MCF 10A (cell line): ENCODE measurements around the gene DHX35. TPM values are rescaled to one million over a fixed set of nuclear protein-coding genes. Genes with fewer than 3 reads are reported as not detected.
A peak's percentile ranks its signal among the peaks of the same experiment; 100 is the strongest.

Experiments used
- BruUV-seq: library from RNA; stranded (reverse); fragments of 400-500 nt; replicated peaks from 2 replicates; lab custom pipeline; 2021; lab: Mats Ljungman, UMichigan
- CTCF ChIA-PET: fragments of 300-600 bp; sonication (Branson Sonifier 250); formaldehyde crosslinking; extraction: SDS; loops from one replicate; lab custom pipeline; 2021; ENCODE audit warnings: antibody characterized with exemption, inconsistent platforms; lab: Yijun Ruan, JAX
- POLR2A ChIA-PET: fragments of 300-600, 350-650 bp; sonication (Branson Sonifier 250); formaldehyde crosslinking; extraction: SDS; loops from one replicate; lab custom pipeline; 2020; ENCODE audit warnings: antibody characterized with exemption, inconsistent platforms; lab: Yijun Ruan, JAX
- DNase-seq: peaks from one replicate; pipeline ENCODE4 v3.0.0-alpha.2; 2018; ENCODE audit not compliant: unreplicated experiment
- H3K27ac Mint-ChIP-seq: one replicate; pipeline ENCODE4 v1.8.0; 2022; ENCODE audit warnings: mild to moderate bottlenecking, low read depth, mixed read lengths; ENCODE audit not compliant: unreplicated experiment
- H3K27me3 Mint-ChIP-seq: one replicate; pipeline ENCODE4 v1.8.0; 2022; ENCODE audit warnings: mixed read lengths; ENCODE audit not compliant: insufficient read depth, unreplicated experiment
- H3K36me3 Mint-ChIP-seq: one replicate; pipeline ENCODE4 v1.8.0; 2022; ENCODE audit warnings: mild to moderate bottlenecking, moderate library complexity, mixed read lengths; ENCODE audit not compliant: insufficient read depth, unreplicated experiment
- H3K4me1 Mint-ChIP-seq: one replicate; pipeline ENCODE4 v1.8.0; 2022; ENCODE audit warnings: mixed read lengths; ENCODE audit not compliant: insufficient read depth, unreplicated experiment
- H3K4me3 Mint-ChIP-seq: one replicate; pipeline ENCODE4 v1.8.0; 2022; ENCODE audit warnings: mild to moderate bottlenecking, moderate library complexity, mixed read lengths; ENCODE audit not compliant: unreplicated experiment
- H3K9me3 Mint-ChIP-seq: one replicate; pipeline ENCODE4 v1.8.0; 2022; ENCODE audit warnings: mixed read lengths; ENCODE audit not compliant: unreplicated experiment
- intact Hi-C: fragments of 100-400 bp; cut with micrococcal nuclease; formaldehyde crosslinking; loops from 2 replicates; pipeline ENCODE4 v1.14.1; 2022
- total RNA-seq: library from RNA; stranded (reverse); gene quantifications from 2 replicates; pipeline ENCODE4 v1.2.3, GENCODE V29; 2022
- TF ChIP-seq, protein P1 (sequence below): fragments of 200-600 bp; IDR thresholded peaks from one replicate; pipeline ENCODE4 v1.8.0; 2022; ENCODE audit warnings: antibody characterized with exemption, mild to moderate bottlenecking; ENCODE audit not compliant: unreplicated experiment

Gene DHX35
- total RNA-seq, 1 experiment from 2014 or later, result 7.8 TPM

DNA sequence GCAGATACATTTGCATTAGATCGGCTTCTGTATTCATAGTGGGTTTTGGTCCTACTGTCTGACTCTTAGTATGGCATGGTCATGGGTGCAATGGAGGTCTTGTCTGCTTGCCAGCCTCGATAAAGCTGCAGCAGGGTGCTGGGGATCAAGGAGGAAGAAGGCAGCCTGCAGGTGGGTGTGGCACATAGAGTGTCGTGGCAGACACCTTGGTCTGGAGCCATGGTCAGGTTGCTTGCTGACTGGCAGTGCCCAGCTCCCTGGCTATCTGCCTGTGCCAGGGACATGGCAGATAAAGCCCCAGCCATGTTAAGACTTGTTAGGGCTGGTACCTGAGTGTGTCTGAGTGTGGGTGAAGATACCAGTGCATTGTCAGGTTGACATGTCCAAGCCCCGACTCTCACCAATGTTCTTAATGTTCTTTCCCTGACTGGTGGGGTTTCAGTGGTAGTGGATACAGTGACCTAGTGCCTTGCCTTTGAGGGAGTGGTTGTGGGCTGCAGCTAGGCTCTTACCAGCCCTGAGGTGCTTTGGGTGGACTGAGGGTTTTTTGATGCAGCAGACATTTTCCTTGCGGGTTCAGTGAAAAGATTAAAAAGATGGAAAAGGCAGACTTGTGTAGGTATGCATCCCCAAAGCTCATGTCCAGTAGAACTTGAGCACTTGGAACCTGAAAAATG, 34.1 kb upstream of the DHX35 start:
- TF ChIP-seq, protein P1, sequence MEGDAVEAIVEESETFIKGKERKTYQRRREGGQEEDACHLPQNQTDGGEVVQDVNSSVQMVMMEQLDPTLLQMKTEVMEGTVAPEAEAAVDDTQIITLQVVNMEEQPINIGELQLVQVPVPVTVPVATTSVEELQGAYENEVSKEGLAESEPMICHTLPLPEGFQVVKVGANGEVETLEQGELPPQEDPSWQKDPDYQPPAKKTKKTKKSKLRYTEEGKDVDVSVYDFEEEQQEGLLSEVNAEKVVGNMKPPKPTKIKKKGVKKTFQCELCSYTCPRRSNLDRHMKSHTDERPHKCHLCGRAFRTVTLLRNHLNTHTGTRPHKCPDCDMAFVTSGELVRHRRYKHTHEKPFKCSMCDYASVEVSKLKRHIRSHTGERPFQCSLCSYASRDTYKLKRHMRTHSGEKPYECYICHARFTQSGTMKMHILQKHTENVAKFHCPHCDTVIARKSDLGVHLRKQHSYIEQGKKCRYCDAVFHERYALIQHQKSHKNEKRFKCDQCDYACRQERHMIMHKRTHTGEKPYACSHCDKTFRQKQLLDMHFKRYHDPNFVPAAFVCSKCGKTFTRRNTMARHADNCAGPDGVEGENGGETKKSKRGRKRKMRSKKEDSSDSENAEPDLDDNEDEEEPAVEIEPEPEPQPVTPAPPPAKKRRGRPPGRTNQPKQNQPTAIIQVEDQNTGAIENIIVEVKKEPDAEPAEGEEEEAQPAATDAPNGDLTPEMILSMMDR, result no peak
- peaks cover 27% of the 10 kb centered on the region for H3K4me1 Mint-ChIP-seq
- ChIA-PET POLR2A (interaction anchor here (0.6 to 6.9 kb wide), 10 partner anchors 8 to 179 kb away, joined by 3 to 88 read pairs (median 4); partner anchors contain the start of genes ACTR5 and DHX35), CTCF (interaction anchor here (0.6 to 15.2 kb wide), 14 partner anchors 10 to 1731 kb away, joined by 3 to 132 read pairs (median 4); partner anchors contain the start of genes DHX35 and RALGAPB)
- no peaks in the 10 kb centered on the region for H3K27me3 Mint-ChIP-seq
- peak; percentile 68 for DNase-seq
- peak overlapping the region; percentile 4 for H3K27ac Mint-ChIP-seq
- no TSS peak for BruUV-seq
- H3K36me3 Mint-ChIP-seq, result no peaks in the 10 kb centered on the region
- no peaks in the 10 kb centered on the region for H3K9me3 Mint-ChIP-seq
- H3K4me3 Mint-ChIP-seq, result peak overlapping the region; percentile 77
- intact Hi-C loops, result loop anchor here (2.0 kb wide), 1 partner anchor 35 kb away; the partner anchor contains the start of gene DHX35

GRCh38 chr20:38930242-38930569, 31.9 kb upstream of the DHX35 start:
- Mint-ChIP-seq H3K4me3 (no peak overlapping the region), H3K4me1 (peaks cover 30% of the 10 kb centered on the region), H3K27ac (no peak overlapping the region), H3K9me3 (no peaks in the 10 kb centered on the region), H3K36me3 (no peaks in the 10 kb centered on the region), H3K27me3 (no peaks in the 10 kb centered on the region)
- ChIA-PET POLR2A (interaction anchor here (0.6 to 6.9 kb wide), 4 partner anchors 9 to 181 kb away, joined by 3 to 88 read pairs (median 4); partner anchors contain the start of genes ACTR5 and DHX35), CTCF (interaction anchor here (0.5 to 15.2 kb wide), 11 partner anchors 12 to 1983 kb away, joined by 3 to 132 read pairs (median 5); partner anchors contain the start of gene DHX35)
- intact Hi-C loops, result no loop called here
- no TSS peak for BruUV-seq
- TF ChIP-seq, protein P1, result no peak
- DNase-seq, result no peak

DNA sequence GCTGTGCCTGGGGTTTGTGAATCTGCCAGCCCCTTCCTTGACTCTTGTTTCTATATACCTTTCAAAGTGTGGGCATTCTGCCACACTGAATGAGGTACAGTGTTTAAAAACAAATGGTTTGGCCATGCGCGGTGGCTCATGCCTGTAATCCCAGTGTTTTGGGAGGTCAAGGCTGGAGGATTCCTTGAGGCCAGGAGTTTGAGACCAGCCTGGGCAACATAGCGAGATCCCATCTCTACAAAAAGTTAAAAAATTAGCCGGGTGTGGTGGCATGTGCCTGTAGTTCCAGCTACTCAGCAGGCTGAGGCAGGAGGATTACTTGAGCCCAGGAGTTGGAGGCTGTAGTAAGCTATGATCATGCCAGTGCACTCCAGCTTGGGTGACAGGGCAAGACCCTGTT, 30.2 kb upstream of the DHX35 start:
- POLR2A ChIA-PET, result interaction anchor here (0.7 to 2.4 kb wide), 6 partner anchors 12 to 183 kb away, joined by 3 to 25 read pairs (median 5); partner anchors contain the start of genes ACTR5 and DHX35
- Mint-ChIP-seq H3K27ac (peak overlapping the region; percentile 81), H3K4me1 (peaks cover 37% of the 10 kb centered on the region), H3K9me3 (no peaks in the 10 kb centered on the region), H3K36me3 (no peaks in the 10 kb centered on the region), H3K4me3 (no peak overlapping the region), H3K27me3 (no peaks in the 10 kb centered on the region)
- no TSS peak for BruUV-seq
- intact Hi-C loops, result no loop called here
- DNase-seq, result no peak
- CTCF ChIA-PET, result interaction anchor here (0.8 to 15.2 kb wide), 9 partner anchors 10 to 282 kb away, joined by 3 to 132 read pairs (median 4); partner anchors contain the start of gene DHX35
- TF ChIP-seq, protein P1, result no peak

GRCh38 chr20:38932457-38933120, 29.6 kb upstream of the DHX35 start:
- Mint-ChIP-seq H3K27ac (peak overlapping the region; percentile 81), H3K27me3 (no peaks in the 10 kb centered on the region), H3K36me3 (no peaks in the 10 kb centered on the region), H3K4me1 (peaks cover 37% of the 10 kb centered on the region), H3K9me3 (no peaks in the 10 kb centered on the region), H3K4me3 (peak overlapping the region; percentile 46)
- BruUV-seq, result no TSS peak
- TF ChIP-seq, protein P1, result no peak
- POLR2A ChIA-PET, result interaction anchor here (0.7 to 2.4 kb wide), 8 partner anchors 13 to 1646 kb away, joined by 3 to 25 read pairs (median 4); partner anchors contain the start of genes ACTR5 and DHX35
- CTCF ChIA-PET, result interaction anchor here (0.6 to 15.2 kb wide), 8 partner anchors 14 to 283 kb away, joined by 3 to 132 read pairs (median 4); partner anchors contain the start of gene DHX35
- peak; percentile 67 for DNase-seq
- intact Hi-C loops, result no loop called here
